Peyer's patch (tissue), 4 donors: Measurements from ENCODE around the gene SORBS1.

Experiments used
- POLR2A ChIP-seq, 2 donors: fragments of 450-650 bp; IDR thresholded peaks; one replicate each; pipeline ENCODE4 v1.5.1; 2017; ENCODE audit warnings: antibody characterized with exemption in 2 of 2, mild to moderate bottlenecking in 2 of 2, moderate library complexity in 2 of 2
- TF ChIP-seq, protein P1 (sequence below), 6 experiments: fragments of 450-650 bp in 4 of 6; fragments of 200-600 bp in 2 of 6; sonication (generic) in 1 of 6; IDR thresholded peaks; one replicate each; pipeline ENCODE4 v1.5.1; 2017 to 2019; ENCODE audit warnings: antibody characterized with exemption in 6 of 6, mild to moderate bottlenecking in 3 of 6, moderate library complexity in 1 of 6

- no peak for TF ChIP-seq POLR2A (IDR thresholded peaks at IDR 0.05)
- TF ChIP-seq, protein P1, sequence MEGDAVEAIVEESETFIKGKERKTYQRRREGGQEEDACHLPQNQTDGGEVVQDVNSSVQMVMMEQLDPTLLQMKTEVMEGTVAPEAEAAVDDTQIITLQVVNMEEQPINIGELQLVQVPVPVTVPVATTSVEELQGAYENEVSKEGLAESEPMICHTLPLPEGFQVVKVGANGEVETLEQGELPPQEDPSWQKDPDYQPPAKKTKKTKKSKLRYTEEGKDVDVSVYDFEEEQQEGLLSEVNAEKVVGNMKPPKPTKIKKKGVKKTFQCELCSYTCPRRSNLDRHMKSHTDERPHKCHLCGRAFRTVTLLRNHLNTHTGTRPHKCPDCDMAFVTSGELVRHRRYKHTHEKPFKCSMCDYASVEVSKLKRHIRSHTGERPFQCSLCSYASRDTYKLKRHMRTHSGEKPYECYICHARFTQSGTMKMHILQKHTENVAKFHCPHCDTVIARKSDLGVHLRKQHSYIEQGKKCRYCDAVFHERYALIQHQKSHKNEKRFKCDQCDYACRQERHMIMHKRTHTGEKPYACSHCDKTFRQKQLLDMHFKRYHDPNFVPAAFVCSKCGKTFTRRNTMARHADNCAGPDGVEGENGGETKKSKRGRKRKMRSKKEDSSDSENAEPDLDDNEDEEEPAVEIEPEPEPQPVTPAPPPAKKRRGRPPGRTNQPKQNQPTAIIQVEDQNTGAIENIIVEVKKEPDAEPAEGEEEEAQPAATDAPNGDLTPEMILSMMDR (IDR thresholded peaks at IDR 0.05): peak; percentile 18 to 89 (median 81)
These were observed 186.5 kb downstream of the SORBS1 start for GRCh38 chr10:95374597-95375209.
